CD4-positive, alpha-beta T cell (primary cell): Measurements from ENCODE around the gene KANK2. TPM values are rescaled to one million over a fixed set of nuclear protein-coding genes. Genes with fewer than 3 reads are reported as not detected.

Source experiments
- ATAC-seq: fragments of 200-7000 bp; cut with Tn5 transposase; one replicate; pipeline ENCODE4 v1.10.0; 2022; ENCODE audit warnings: mild to moderate bottlenecking; ENCODE audit not compliant: poor library complexity
- CTCF ChIA-PET: fragments of 350-600 bp; sonication (Branson Sonifier 250); formaldehyde crosslinking; loops from one replicate; lab custom pipeline; 2021; ENCODE audit warnings: antibody characterized with exemption, inconsistent platforms; lab: Charles Lee
- POLR2A ChIA-PET: fragments of 350-600 bp; sonication (Branson Sonifier 250); formaldehyde crosslinking; loops from one replicate; lab custom pipeline; 2021; ENCODE audit warnings: antibody characterized with exemption, inconsistent platforms; lab: Charles Lee
- DNase-seq, 14 experiments: peaks; one replicate each; pipeline ENCODE4 v3.0.0-alpha.2; 2013 to 2020; ENCODE audit warnings: mixed read lengths in 2 of 14
- H3K27ac ChIP-seq, 2 donors: one replicate each; pipeline versions ENCODE4 v1.5.1 to v1.7.0; 2013; ENCODE audit warnings: low read length in 2 of 2, low read depth in 1 of 2, mild to moderate bottlenecking in 1 of 2
- H3K27me3 ChIP-seq, 2 experiments: 1 replicate in 1 of 2; 2 replicates in 1 of 2; pipeline versions ENCODE4 v1.6.1 to v1.7.0; 2013; ENCODE audit warnings: low read length in 2 of 2, control low read depth in 1 of 2, mild to moderate bottlenecking in 1 of 2, moderate library complexity in 1 of 2; ENCODE audit not compliant: insufficient read depth in 2 of 2, control insufficient read depth in 1 of 2
- H3K36me3 ChIP-seq: one replicate; pipeline ENCODE4 v1.6.1; 2013; ENCODE audit warnings: low read length, control low read depth; ENCODE audit not compliant: insufficient read depth
- H3K4me1 ChIP-seq: one replicate; pipeline ENCODE4 v1.6.1; 2013; ENCODE audit warnings: low read length, control low read depth; ENCODE audit not compliant: insufficient read depth
- H3K4me3 ChIP-seq: one replicate; pipeline ENCODE4 v1.5.1; 2013; ENCODE audit warnings: mild to moderate bottlenecking, low read length, moderate library complexity
- H3K9me3 ChIP-seq, 2 experiments: 1 replicate in 1 of 2; 2 replicates in 1 of 2; pipeline versions ENCODE4 v1.6.1 to v1.7.0; 2013; ENCODE audit warnings: low read length in 2 of 2, mild to moderate bottlenecking in 2 of 2, control low read depth in 1 of 2, moderate library complexity in 1 of 2; ENCODE audit not compliant: control insufficient read depth in 1 of 2, insufficient read depth in 1 of 2
- H3K27ac Mint-ChIP-seq: one replicate; pipeline ENCODE4 v1.8.0; 2020; ENCODE audit warnings: mixed read lengths
- H3K27me3 Mint-ChIP-seq: one replicate; pipeline ENCODE4 v1.8.0; 2021; ENCODE audit warnings: mixed read lengths
- H3K36me3 Mint-ChIP-seq: one replicate; pipeline ENCODE4 v1.8.0; 2021; ENCODE audit warnings: low read depth, mixed read lengths
- H3K4me1 Mint-ChIP-seq: one replicate; pipeline ENCODE4 v1.8.0; 2021; ENCODE audit warnings: low read depth, mixed read lengths
- H3K4me3 Mint-ChIP-seq: one replicate; pipeline ENCODE4 v1.8.0; 2020; ENCODE audit warnings: mild to moderate bottlenecking, mixed read lengths
- H3K9me3 Mint-ChIP-seq: one replicate; pipeline ENCODE4 v1.8.0; 2020; ENCODE audit warnings: mixed read lengths
- intact Hi-C, 2 experiments: fragments of 100-400 bp; cut with DNase I in 1 of 2; cut with micrococcal nuclease in 1 of 2; formaldehyde crosslinking; loops; one replicate each; pipeline versions ENCODE4 v1.15.1 to v1.9.0; 2023 to 2025; cut with DNase I, micrococcal nuclease
- total RNA-seq, 174 experiments: library from RNA in 2 of 174; stranded (reverse) in 2 of 174; gene quantifications; one replicate each; pipeline ENCODE4 v1.2.3 and lab custom pipeline; 2021 to 2026
- TF ChIP-seq, protein P1 (sequence below): fragments of 200-600 bp; IDR thresholded peaks from one replicate; pipeline ENCODE4 v1.8.0; 2022; ENCODE audit warnings: antibody characterized with exemption, mild to moderate bottlenecking

KANK2 gene
- total RNA-seq, 2 experiments from 2014 or later = not detected

DNA sequence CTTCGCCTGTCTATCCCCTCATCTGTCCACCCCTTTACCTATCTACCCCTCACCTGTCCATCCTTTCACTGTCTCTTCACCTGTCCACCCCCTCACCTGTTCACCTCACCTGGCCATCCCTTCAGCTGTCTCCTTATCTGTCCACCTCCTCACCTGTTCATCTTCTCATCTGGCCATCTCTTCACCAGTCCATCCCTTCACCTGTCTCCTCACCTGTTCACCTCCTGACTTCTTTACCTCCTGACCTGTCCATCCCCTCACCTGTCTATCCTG is 13.2 kb upstream of the KANK2 start:
- TF ChIP-seq, protein P1, sequence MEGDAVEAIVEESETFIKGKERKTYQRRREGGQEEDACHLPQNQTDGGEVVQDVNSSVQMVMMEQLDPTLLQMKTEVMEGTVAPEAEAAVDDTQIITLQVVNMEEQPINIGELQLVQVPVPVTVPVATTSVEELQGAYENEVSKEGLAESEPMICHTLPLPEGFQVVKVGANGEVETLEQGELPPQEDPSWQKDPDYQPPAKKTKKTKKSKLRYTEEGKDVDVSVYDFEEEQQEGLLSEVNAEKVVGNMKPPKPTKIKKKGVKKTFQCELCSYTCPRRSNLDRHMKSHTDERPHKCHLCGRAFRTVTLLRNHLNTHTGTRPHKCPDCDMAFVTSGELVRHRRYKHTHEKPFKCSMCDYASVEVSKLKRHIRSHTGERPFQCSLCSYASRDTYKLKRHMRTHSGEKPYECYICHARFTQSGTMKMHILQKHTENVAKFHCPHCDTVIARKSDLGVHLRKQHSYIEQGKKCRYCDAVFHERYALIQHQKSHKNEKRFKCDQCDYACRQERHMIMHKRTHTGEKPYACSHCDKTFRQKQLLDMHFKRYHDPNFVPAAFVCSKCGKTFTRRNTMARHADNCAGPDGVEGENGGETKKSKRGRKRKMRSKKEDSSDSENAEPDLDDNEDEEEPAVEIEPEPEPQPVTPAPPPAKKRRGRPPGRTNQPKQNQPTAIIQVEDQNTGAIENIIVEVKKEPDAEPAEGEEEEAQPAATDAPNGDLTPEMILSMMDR = no peak
- Mint-ChIP-seq H3K4me3 (no peak overlapping the region), H3K27ac (no peak overlapping the region), H3K4me1 (no peaks in the 10 kb centered on the region), H3K36me3 (no peaks in the 10 kb centered on the region), H3K9me3 (no peaks in the 10 kb centered on the region), H3K27me3 (no peaks in the 10 kb centered on the region)
- ChIA-PET POLR2A (no interaction called here), CTCF (no interaction called here)
- Histone ChIP-seq H3K36me3 (no peaks in the 10 kb centered on the region), H3K9me3 (no peaks in the 10 kb centered on the region), H3K4me3 (no peak overlapping the region), H3K27ac (no peak overlapping the region), H3K27me3 (peaks cover 0 to 3% of the 10 kb centered on the region in 2 experiments), H3K4me1 (no peaks in the 10 kb centered on the region)
- intact Hi-C loops = no loop called here
- DNase-seq = no peak
- no peak for ATAC-seq

DNA sequence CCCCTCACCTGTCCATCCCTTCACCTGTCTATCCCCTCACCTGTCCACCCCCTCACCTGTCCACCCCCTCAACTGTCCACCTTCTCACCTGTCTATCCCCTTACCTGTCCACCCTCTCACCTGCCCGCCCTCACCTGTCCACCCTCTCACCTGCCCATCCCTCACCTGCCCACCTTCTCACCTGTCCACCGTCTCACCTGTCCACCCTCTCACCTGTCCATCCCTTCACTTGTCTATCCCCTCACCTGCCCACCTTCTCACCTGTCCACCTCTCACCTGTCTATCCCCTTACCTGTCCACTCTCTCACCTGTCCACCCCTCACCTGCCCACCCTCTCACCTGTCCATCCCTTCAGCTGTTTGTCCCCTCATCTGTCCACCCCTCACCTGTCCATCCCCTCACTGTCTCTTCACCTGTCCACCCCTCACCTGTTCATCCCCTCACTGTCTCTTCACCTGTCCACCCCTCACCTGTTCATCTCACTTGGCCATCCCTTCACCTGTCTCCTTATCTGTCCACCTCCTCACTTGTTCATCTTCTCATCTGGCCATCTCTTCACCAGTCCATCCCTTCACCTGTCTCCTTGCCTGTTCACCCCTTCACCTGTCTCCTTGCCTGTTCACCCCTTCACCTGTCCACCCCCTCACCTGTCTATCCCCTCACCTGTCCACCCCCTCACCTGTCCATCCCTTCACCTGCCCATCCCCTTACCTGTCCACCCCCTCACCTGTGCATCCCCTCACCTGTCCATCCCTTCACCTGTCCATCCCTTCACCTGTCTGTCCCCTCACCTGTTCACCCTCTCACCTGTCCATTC is 12.7 kb upstream of the KANK2 start:
- intact Hi-C loops = no loop called here
- no peak overlapping the region for H3K27ac ChIP-seq
- no peak overlapping the region for H3K27ac Mint-ChIP-seq
- H3K4me3 Mint-ChIP-seq = no peak overlapping the region
- H3K9me3 ChIP-seq = no peaks in the 10 kb centered on the region
- ChIA-PET CTCF (no interaction called here), POLR2A (no interaction called here)
- H3K4me1 Mint-ChIP-seq = no peaks in the 10 kb centered on the region
- H3K27me3 Mint-ChIP-seq = peaks cover under 1% of the 10 kb centered on the region
- H3K4me3 ChIP-seq = no peak overlapping the region
- TF ChIP-seq, protein P1 = no peak
- H3K27me3 ChIP-seq = peaks cover 0 to 3% of the 10 kb centered on the region in 2 experiments
- ATAC-seq (no peak), DNase-seq (no peak)
- H3K36me3 ChIP-seq = no peaks in the 10 kb centered on the region
- no peaks in the 10 kb centered on the region for H3K4me1 ChIP-seq
- no peaks in the 10 kb centered on the region for H3K9me3 Mint-ChIP-seq
- H3K36me3 Mint-ChIP-seq = no peaks in the 10 kb centered on the region

DNA sequence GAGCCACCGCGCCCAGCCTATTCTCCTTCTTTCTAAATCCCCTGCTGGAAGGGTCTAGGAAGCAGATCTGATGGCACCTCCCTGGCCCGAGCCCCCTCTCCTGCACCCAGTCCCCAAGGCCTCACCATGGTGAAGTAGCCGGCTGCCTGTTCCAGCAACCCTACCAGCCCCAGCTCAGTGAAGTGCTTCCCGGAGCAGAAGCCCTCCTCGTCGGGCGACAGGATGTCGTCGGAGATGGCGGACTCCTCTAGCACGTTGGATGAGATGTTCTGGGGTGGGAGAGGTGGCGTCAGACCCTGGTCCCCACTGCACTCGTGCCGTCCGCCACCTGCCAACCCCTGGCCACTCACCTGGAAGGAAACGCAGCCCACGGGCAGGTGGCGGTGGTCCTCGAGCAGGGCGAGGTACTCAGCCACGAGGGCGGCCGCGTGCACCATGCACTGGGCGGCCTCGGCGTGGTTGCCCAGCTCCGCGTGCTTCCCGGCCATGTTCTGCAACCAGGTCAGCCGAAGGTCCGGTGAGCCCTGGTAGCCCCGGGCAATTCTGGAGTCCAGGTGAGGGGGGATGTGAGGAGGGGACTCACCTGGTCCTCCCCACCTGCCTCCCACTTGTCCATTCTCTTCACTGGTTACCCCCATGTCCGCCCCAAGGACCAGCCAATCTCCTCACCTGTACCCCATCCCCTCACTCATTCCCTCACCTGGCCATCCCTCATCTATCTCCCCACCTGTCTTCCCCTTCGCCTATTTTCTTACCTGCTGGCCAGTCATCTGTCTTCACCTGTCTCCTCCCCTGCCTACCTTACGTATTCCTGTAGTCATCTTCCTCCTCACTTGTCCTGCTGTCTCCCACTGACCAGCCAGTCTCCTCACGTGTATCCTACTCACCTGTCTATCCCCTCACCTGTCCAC is 11.5 kb upstream of the KANK2 start:
- no peak overlapping the region for H3K27ac Mint-ChIP-seq

More for the DNA sequence above, 11.5 kb upstream of the KANK2 start:
- Histone ChIP-seq H3K9me3 (no peaks in the 10 kb centered on the region), H3K36me3 (no peaks in the 10 kb centered on the region), H3K27ac (no peak overlapping the region), H3K27me3 (peaks cover 0 to 3% of the 10 kb centered on the region in 2 experiments), H3K4me1 (no peaks in the 10 kb centered on the region), H3K4me3 (no peak overlapping the region)
- Mint-ChIP-seq H3K4me3 (no peak overlapping the region), H3K27me3 (peaks cover 12% of the 10 kb centered on the region), H3K9me3 (no peaks in the 10 kb centered on the region), H3K4me1 (no peaks in the 10 kb centered on the region), H3K36me3 (no peaks in the 10 kb centered on the region)
- TF ChIP-seq, protein P1 = no peak
- CTCF ChIA-PET = no interaction called here
- POLR2A ChIA-PET = no interaction called here
- ATAC-seq (no peak), DNase-seq (no peak)
- intact Hi-C loops = no loop called here
